CD14-positive monocyte (primary cell): ENCODE data around the gene CCL14. TPM values are rescaled to one million over a fixed set of nuclear protein-coding genes. Genes with fewer than 3 reads are reported as not detected.

Experiments
- DNase-seq, 3 donors: peaks; one replicate each; pipeline ENCODE4 v3.0.0-alpha.2; 2011 to 2022
- H2AFZ ChIP-seq: 2 replicates; pipeline ENCODE4 v1.6.0; 2012; ENCODE audit warnings: mild to moderate bottlenecking, low read depth, low read length, inconsistent platforms; ENCODE audit not compliant: insufficient read depth, poor library complexity, severe bottlenecking
- H3K27ac ChIP-seq, 2 donors: 1 replicate in 1 of 2; 2 replicates in 1 of 2; pipeline ENCODE4 v1.5.1; 2012 to 2013; ENCODE audit warnings: low read length in 2 of 2, control low read depth in 1 of 2, inconsistent platforms in 1 of 2, low read depth in 1 of 2, mild to moderate bottlenecking in 1 of 2
- H3K27me3 ChIP-seq, 2 donors: one replicate each; pipeline versions ENCODE4 v1.6.0 to v1.6.1; 2011 to 2013; ENCODE audit warnings: low read length in 2 of 2; ENCODE audit not compliant: control insufficient read depth in 2 of 2, insufficient read depth in 2 of 2
- H3K36me3 ChIP-seq, 2 donors: replicated peaks in 1 of 2; 1 replicate in 1 of 2; 2 replicates in 1 of 2; pipeline versions ENCODE4 v1.5.1 to v1.6.1; 2012 to 2013; ENCODE audit warnings: low read length in 2 of 2, control low read depth in 1 of 2, inconsistent platforms in 1 of 2, mild to moderate bottlenecking in 1 of 2; ENCODE audit not compliant: insufficient read depth in 2 of 2, control insufficient read depth in 1 of 2
- H3K4me1 ChIP-seq, 2 donors: 1 replicate in 1 of 2; 2 replicates in 1 of 2; pipeline versions ENCODE4 v1.5.1 to v1.6.1; 2012 to 2013; ENCODE audit warnings: low read length in 2 of 2, control low read depth in 1 of 2, inconsistent platforms in 1 of 2, mild to moderate bottlenecking in 1 of 2, moderate library complexity in 1 of 2; ENCODE audit not compliant: insufficient read depth in 2 of 2, control insufficient read depth in 1 of 2
- H3K4me2 ChIP-seq: replicated peaks from 2 replicates; pipeline ENCODE3; 2012; ENCODE audit warnings: low read length, moderate library complexity, mild to moderate bottlenecking; ENCODE audit not compliant: poor library complexity, severe bottlenecking; ENCODE audit errors: extremely low read depth
- H3K4me3 ChIP-seq, 3 experiments: fragments of 200-600 bp in 1 of 3; sonication (generic) in 1 of 3; replicated peaks in 1 of 3; 1 replicate in 2 of 3; 2 replicates in 1 of 3; pipeline ENCODE4 v1.5.1; 2011 to 2013; ENCODE audit warnings: low read length in 3 of 3, mild to moderate bottlenecking in 3 of 3, control low read depth in 2 of 3, low read depth in 2 of 3, inconsistent platforms in 1 of 3, moderate library complexity in 1 of 3
- H3K79me2 ChIP-seq: 2 replicates; pipeline ENCODE4 v1.6.0; 2012; ENCODE audit warnings: mild to moderate bottlenecking, control low read depth, inconsistent platforms, low read length, moderate library complexity; ENCODE audit not compliant: insufficient read depth
- H3K9ac ChIP-seq: 2 replicates; pipeline ENCODE4 v1.6.0; 2017; ENCODE audit warnings: low read length, mild to moderate bottlenecking; ENCODE audit not compliant: insufficient read depth, poor library complexity, severe bottlenecking
- H3K9me3 ChIP-seq, 2 donors: replicated peaks in 1 of 2; 1 replicate in 1 of 2; 2 replicates in 1 of 2; pipeline versions ENCODE4 v1.5.1 to v1.6.1; 2012 to 2013; ENCODE audit warnings: low read length in 2 of 2, control low read depth in 1 of 2; ENCODE audit not compliant: control insufficient read depth in 1 of 2, insufficient read depth in 1 of 2
- H4K20me1 ChIP-seq: 2 replicates; pipeline ENCODE4 v1.6.0; 2012; ENCODE audit warnings: mild to moderate bottlenecking, low read length, control low read depth, moderate library complexity; ENCODE audit not compliant: insufficient read depth
- H3K27ac Mint-ChIP-seq, 7 donors: one replicate each; pipeline ENCODE4 v1.8.0; 2020; ENCODE audit warnings: mild to moderate bottlenecking in 7 of 7, mixed read lengths in 7 of 7, moderate library complexity in 6 of 7, inconsistent platforms in 2 of 7
- H3K27me3 Mint-ChIP-seq, 3 donors: one replicate each; pipeline ENCODE4 v1.8.0; 2021 to 2022; ENCODE audit warnings: low read depth in 3 of 3, mild to moderate bottlenecking in 3 of 3, mixed read lengths in 3 of 3, moderate library complexity in 3 of 3, inconsistent platforms in 1 of 3
- H3K36me3 Mint-ChIP-seq, 2 donors: one replicate each; pipeline ENCODE4 v1.8.0; 2020; ENCODE audit warnings: mixed read lengths in 2 of 2, inconsistent platforms in 1 of 2, mild to moderate bottlenecking in 1 of 2
- H3K4me1 Mint-ChIP-seq: one replicate; pipeline ENCODE4 v1.8.0; 2020; ENCODE audit warnings: mild to moderate bottlenecking, mixed read lengths
- H3K4me3 Mint-ChIP-seq, 2 donors: one replicate each; pipeline ENCODE4 v1.8.0; 2020; ENCODE audit warnings: mild to moderate bottlenecking in 2 of 2, mixed read lengths in 2 of 2, moderate library complexity in 1 of 2
- H3K9me3 Mint-ChIP-seq, 7 donors: one replicate each; pipeline ENCODE4 v1.8.0; 2020 to 2022; ENCODE audit warnings: mixed read lengths in 7 of 7, mild to moderate bottlenecking in 6 of 7, moderate library complexity in 6 of 7, inconsistent platforms in 2 of 7
- CTCF ChIP-seq: fragments of 200-600 bp; IDR thresholded peaks from one replicate; pipeline ENCODE4 v1.8.0; 2022; ENCODE audit warnings: antibody characterized with exemption, mild to moderate bottlenecking
- WGBS: methylation state at CpG from one replicate; pipeline ENCODE4 v1.1.5; 2013; ENCODE audit warnings: missing lambda C conversion rate; ENCODE audit not compliant: insufficient coverage; 5-methylcytosine and 5-hydroxymethylcytosine counted together
- intact Hi-C, 2 donors: fragments of 100-400 bp; cut with micrococcal nuclease; formaldehyde crosslinking; loops; one replicate each; pipeline versions ENCODE4 v1.15.0 to v1.15.1; 2023
- polyA plus RNA-seq, 3 donors: library from polyadenylated mRNA; depleted of rRNA in 1 of 3; unstranded in 2 of 3; stranded (reverse) in 1 of 3; fragments of 300-500 nt in 2 of 3; fragments of >200 nt in 1 of 3; fragmentation: Illumina TruSeq in 2 of 3; gene quantifications; 1 replicate in 2 of 3; 2 replicates in 1 of 3; pipeline ENCODE4 v1.2.3, GENCODE V29; 2012 to 2021

The CCL14 gene
- polyA plus RNA-seq, 3 donors: not detected

- Mint-ChIP-seq H3K27ac (no peak overlapping the region), H3K36me3 (no peaks in the 10 kb centered on the region)
- H3K4me3 ChIP-seq: no peak overlapping the region
Observed at GRCh38 chr17:35981908-35982330, 4.6 kb downstream of the CCL14 start.

GRCh38 chr17:35981246-35981645 lies 5.3 kb downstream of the CCL14 start, which contains the start of gene CCL16:
Gene CCL16 (minus strand): TSS chr17:35981497. CDS start chr17:35981420, 77 bp downstream.
- H3K4me2 ChIP-seq: no peak within 1 kb of the TSS
- H2AFZ ChIP-seq: no peak within 1 kb of the TSS
- intact Hi-C loops: loop anchor here in 1 of 2 donors (10.0 kb wide), 1 partner anchor 84 kb away; the partner anchor contains the start of gene CCL18
- H3K36me3 Mint-ChIP-seq: no peaks in the 10 kb centered on the region
- H3K4me1 Mint-ChIP-seq: no peaks in the 10 kb centered on the region
- H4K20me1 ChIP-seq: no peaks in the 10 kb centered on the region
- H3K9me3 ChIP-seq: no peaks in the 10 kb centered on the region
- H3K27ac Mint-ChIP-seq: peak within 1 kb of the TSS in 2 of 7 donors; percentile 2 to 35
- H3K4me3 ChIP-seq: no peak within 1 kb of the TSS
- TF ChIP-seq CTCF: no peak
- WGBS: 96% methylated on average over 9 of the region's 12 CpGs
- no peaks in the 10 kb centered on the region for H3K36me3 ChIP-seq
- no peaks in the 10 kb centered on the region for H3K9me3 Mint-ChIP-seq
- no peaks in the 10 kb centered on the region for H3K27me3 ChIP-seq
- no peaks in the 10 kb centered on the region for H3K4me1 ChIP-seq
- H3K4me3 Mint-ChIP-seq: no peak within 1 kb of the TSS
- no peaks in the 10 kb centered on the region for H3K79me2 ChIP-seq
- peaks cover 0 to 3% (median 0%) of the 10 kb centered on the region in 3 donors for H3K27me3 Mint-ChIP-seq
- H3K27ac ChIP-seq: no peak within 1 kb of the TSS
- no peak for DNase-seq
- H3K9ac ChIP-seq: no peak within 1 kb of the TSS

More at GRCh38 chr17:35981908-35982330, 4.6 kb downstream of the CCL14 start:
- Histone ChIP-seq H3K79me2 (no peaks in the 10 kb centered on the region), H3K27me3 (no peaks in the 10 kb centered on the region), H4K20me1 (no peaks in the 10 kb centered on the region), H3K27ac (no peak overlapping the region), H3K4me2 (no peak overlapping the region), H3K36me3 (no peaks in the 10 kb centered on the region), H3K9me3 (no peaks in the 10 kb centered on the region), H3K9ac (no peak overlapping the region), H3K4me1 (no peaks in the 10 kb centered on the region), H2AFZ (no peak overlapping the region)
- intact Hi-C loops: loop anchor here in 1 of 2 donors (10.0 kb wide), 1 partner anchor 83 kb away; the partner anchor contains the start of gene CCL18
- TF ChIP-seq CTCF: no peak
- H3K9me3 Mint-ChIP-seq: peaks cover 0 to 1% (median 0%) of the 10 kb centered on the region in 7 donors
- H3K4me3 Mint-ChIP-seq: no peak overlapping the region
- peaks cover 0 to 3% (median 0%) of the 10 kb centered on the region in 3 donors for H3K27me3 Mint-ChIP-seq
- DNase-seq: no peak
- H3K4me1 Mint-ChIP-seq: no peaks in the 10 kb centered on the region
- WGBS: 73% methylated on average over 4 of the region's 4 CpGs
